Vagina (tissue), 2 donors: Measurements from ENCODE around the gene LAMTOR4. TPM values are rescaled to one million over a fixed set of nuclear protein-coding genes. Genes with fewer than 3 reads are reported as not detected.

ENCODE experiments used
- DNase-seq, 2 donors: peaks; one replicate each; pipeline ENCODE4 v3.0.0-alpha.2; 2017; ENCODE audit errors: extremely low spot score in 2 of 2
- H3K27ac ChIP-seq: fragments of 200-600 bp; sonication (generic); one replicate; pipeline ENCODE4 v1.5.1; 2019
- H3K27me3 ChIP-seq: fragments of 200-600 bp; sonication (generic); one replicate; pipeline ENCODE4 v1.5.1; 2019
- H3K36me3 ChIP-seq, 2 donors: fragments of 200-600 bp; sonication (generic); one replicate each; pipeline ENCODE4 v1.5.1; 2017 to 2019
- H3K4me1 ChIP-seq: fragments of 200-600 bp; sonication (generic); one replicate; pipeline ENCODE4 v1.5.1; 2019
- H3K4me3 ChIP-seq, 2 donors: fragments of 200-600 bp; sonication (generic); 1 replicate in 1 of 2; 2 replicates in 1 of 2; pipeline ENCODE4 v1.5.1; 2016 to 2019
- H3K9me3 ChIP-seq: fragments of 200-600 bp; sonication (generic); one replicate; pipeline ENCODE4 v1.5.1; 2019
- POLR2A ChIP-seq, 2 donors: fragments of 450-650 bp; IDR thresholded peaks; one replicate each; pipeline ENCODE4 v1.6.1; 2017; ENCODE audit warnings: antibody characterized with exemption in 2 of 2, mild to moderate bottlenecking in 2 of 2, moderate library complexity in 2 of 2
- POLR2AphosphoS5 ChIP-seq, 2 donors: sonication (generic); formaldehyde crosslinking; IDR thresholded peaks; one replicate each; pipeline ENCODE4 v1.9.0; 2017; ENCODE audit warnings: antibody characterized with exemption in 2 of 2, mild to moderate bottlenecking in 2 of 2, low read depth in 1 of 2; ENCODE audit not compliant: insufficient read depth in 1 of 2
- intact Hi-C: fragments of 100-400 bp; cut with DNase I; formaldehyde crosslinking; loops from one replicate; pipeline ENCODE4 v1.15.1; 2023
- total RNA-seq: library from RNA; depleted of rRNA; stranded (reverse); fragments of >200 nt; gene quantifications from one replicate; pipeline ENCODE4 v1.2.3, GENCODE V29; 2016
- TF ChIP-seq, protein P1 (sequence below), 3 experiments: fragments of 450-650 bp in 2 of 3; fragments of 200-600 bp in 1 of 3; sonication (generic) in 1 of 3; IDR thresholded peaks; one replicate each; pipeline ENCODE4 v1.5.1; 2017 to 2019; ENCODE audit warnings: antibody characterized with exemption in 3 of 3, mild to moderate bottlenecking in 2 of 3, moderate library complexity in 2 of 3

The LAMTOR4 gene
- total RNA-seq, 1 donor from 2014 or later: 161 TPM

DNA sequence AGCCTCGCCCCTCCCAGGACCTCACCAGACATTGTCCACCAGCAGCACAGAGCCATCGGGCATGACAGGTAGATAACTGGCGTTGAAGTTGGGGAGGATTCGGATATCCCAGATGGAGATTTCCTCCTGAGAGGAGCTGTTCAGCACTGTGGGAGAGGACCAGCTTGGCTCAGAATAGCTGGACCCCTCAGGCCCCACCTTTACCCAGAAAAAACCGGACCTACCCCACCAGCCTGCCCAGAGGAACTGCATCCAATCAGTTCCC, 8.3 kb downstream of the LAMTOR4 start:
- no peak for DNase-seq
- Histone ChIP-seq H3K36me3 (peaks cover 0 to 27% of the 10 kb centered on the region in 2 donors), H3K4me3 (no peak overlapping the region), H3K27ac (peak overlapping the region; percentile 33), H3K27me3 (no peaks in the 10 kb centered on the region), H3K4me1 (peaks cover 44% of the 10 kb centered on the region), H3K9me3 (no peaks in the 10 kb centered on the region)
- intact Hi-C loops: no loop called here
- TF ChIP-seq POLR2AphosphoS5 (IDR thresholded peaks at IDR 0.05; ENCODE audit: insufficient read depth in 1 of 2, low read depth in 1 of 2): no peak
- TF ChIP-seq POLR2A (IDR thresholded peaks at IDR 0.05): no peak
- TF ChIP-seq, protein P1, sequence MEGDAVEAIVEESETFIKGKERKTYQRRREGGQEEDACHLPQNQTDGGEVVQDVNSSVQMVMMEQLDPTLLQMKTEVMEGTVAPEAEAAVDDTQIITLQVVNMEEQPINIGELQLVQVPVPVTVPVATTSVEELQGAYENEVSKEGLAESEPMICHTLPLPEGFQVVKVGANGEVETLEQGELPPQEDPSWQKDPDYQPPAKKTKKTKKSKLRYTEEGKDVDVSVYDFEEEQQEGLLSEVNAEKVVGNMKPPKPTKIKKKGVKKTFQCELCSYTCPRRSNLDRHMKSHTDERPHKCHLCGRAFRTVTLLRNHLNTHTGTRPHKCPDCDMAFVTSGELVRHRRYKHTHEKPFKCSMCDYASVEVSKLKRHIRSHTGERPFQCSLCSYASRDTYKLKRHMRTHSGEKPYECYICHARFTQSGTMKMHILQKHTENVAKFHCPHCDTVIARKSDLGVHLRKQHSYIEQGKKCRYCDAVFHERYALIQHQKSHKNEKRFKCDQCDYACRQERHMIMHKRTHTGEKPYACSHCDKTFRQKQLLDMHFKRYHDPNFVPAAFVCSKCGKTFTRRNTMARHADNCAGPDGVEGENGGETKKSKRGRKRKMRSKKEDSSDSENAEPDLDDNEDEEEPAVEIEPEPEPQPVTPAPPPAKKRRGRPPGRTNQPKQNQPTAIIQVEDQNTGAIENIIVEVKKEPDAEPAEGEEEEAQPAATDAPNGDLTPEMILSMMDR (IDR thresholded peaks at IDR 0.05): no peak

DNA sequence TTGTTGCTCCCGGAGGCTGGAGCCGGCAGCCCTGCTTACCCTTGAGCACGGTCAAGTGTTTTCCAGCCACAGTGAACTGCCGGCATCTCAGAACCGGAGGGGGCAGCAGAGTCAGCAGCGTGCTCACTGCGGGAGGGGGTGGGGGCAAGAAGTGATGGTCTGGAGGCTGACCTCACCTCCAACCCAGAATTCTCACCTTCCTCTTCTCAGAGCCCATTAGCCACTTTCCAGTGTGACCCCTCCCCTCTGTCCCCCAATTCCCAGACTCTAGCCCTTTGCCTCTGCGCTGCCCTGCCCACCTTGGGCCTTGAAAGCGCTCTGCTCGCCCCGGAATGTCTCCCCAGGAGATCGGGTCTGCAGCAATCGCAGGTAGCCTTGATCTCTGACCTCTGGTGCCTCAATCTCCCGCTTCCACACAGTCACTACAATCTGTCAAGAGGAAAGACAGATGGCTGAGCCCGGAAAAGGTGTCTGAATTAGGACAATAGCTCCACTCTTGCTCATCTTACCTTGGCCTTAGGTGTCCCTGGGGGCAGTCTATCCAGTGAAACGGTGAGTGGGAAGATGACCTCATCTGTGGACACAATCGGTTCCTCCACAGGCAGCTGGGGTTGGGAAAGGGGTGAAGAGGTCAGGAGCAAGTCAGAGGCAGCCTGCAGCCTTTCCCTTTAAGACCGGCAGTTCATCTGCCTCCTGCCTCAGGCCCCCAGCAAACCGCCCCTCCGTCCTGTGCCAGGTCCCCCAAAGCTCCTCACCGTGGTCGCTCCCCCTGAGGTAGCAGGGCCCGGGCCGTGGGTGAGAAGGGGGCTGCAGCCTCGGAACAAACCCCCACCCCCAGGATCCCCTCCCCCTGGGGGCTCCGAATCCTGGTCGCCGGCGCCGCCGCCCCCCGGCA, 8.9 kb downstream of the LAMTOR4 start:
- Histone ChIP-seq H3K4me3 (peak overlapping the region; percentile 75 to 79), H3K9me3 (no peaks in the 10 kb centered on the region), H3K27ac (peak overlapping the region; percentile 80), H3K36me3 (peaks cover 0 to 27% of the 10 kb centered on the region in 2 donors), H3K4me1 (peaks cover 44% of the 10 kb centered on the region), H3K27me3 (no peaks in the 10 kb centered on the region)
- TF ChIP-seq POLR2A (IDR thresholded peaks at IDR 0.05) (no peak), POLR2AphosphoS5 (IDR thresholded peaks at IDR 0.05; ENCODE audit: insufficient read depth in 1 of 2, low read depth in 1 of 2) (peak in 1 of 2 donors; percentile 13)
- intact Hi-C loops: no loop called here
- no peak for DNase-seq

DNA sequence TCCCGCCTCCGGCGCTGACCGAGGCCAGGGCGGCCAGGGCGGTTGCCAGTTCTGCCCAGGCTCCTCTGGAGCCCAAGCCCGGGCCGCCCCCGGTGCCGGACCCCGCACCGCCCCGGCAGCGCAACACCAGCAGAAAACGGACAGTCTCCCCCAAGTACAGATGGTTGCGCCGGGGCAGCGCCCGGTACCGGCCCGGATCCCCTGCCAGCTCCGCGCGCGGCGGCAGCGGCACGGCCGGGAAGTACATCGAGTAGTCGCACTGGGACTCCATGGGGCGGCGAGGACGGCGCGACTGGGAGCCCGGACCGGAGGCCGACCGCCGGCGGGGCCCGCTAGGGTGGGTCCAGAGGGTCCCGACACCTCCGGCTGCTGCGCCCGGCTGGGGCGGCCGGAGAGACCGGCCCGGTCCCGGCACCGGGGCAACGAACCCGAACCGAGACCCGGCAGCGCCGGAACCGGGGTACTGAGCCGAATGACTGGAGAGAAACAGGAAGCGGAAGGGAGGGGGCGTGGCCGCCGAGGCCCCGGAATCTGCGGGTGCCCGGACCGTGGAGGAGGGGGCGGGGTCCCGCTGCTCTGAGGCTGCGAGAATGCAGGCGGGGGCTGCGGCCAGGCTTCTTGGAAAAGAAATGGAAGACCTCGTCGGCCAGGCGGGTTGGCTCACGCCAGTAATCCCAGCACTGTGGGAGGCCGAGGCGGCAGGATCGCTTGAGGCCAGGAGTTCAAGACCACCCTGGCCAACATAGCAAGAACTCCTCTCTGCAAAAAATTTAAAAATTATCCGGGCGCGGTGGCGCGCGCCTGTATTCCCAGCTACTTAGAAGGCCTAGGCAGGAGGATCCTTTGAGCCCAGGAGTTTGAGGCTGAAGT, 9.7 kb downstream of the LAMTOR4 start, which contains the start of gene TRAPPC14:
TSS of gene TRAPPC14 (minus strand) at position 495 of the 870 bp plus-strand sequence. CDS start at position 271, 224 bp downstream.
- intact Hi-C loops: no loop called here
- TF ChIP-seq, protein P1 (IDR thresholded peaks at IDR 0.05): no peak
- TF ChIP-seq POLR2AphosphoS5 (IDR thresholded peaks at IDR 0.05; ENCODE audit: insufficient read depth in 1 of 2, low read depth in 1 of 2): peak; percentile 72 to 80
- H3K27ac ChIP-seq: peak within 1 kb of the TSS; percentile 80
- H3K27me3 ChIP-seq: no peaks in the 10 kb centered on the region
- H3K9me3 ChIP-seq: no peaks in the 10 kb centered on the region
- no peak for DNase-seq
- H3K4me1 ChIP-seq: peaks cover 40% of the 10 kb centered on the region
- peak within 1 kb of the TSS; percentile 75 to 79 for H3K4me3 ChIP-seq
- H3K36me3 ChIP-seq: peaks cover 0 to 18% of the 10 kb centered on the region in 2 donors

DNA sequence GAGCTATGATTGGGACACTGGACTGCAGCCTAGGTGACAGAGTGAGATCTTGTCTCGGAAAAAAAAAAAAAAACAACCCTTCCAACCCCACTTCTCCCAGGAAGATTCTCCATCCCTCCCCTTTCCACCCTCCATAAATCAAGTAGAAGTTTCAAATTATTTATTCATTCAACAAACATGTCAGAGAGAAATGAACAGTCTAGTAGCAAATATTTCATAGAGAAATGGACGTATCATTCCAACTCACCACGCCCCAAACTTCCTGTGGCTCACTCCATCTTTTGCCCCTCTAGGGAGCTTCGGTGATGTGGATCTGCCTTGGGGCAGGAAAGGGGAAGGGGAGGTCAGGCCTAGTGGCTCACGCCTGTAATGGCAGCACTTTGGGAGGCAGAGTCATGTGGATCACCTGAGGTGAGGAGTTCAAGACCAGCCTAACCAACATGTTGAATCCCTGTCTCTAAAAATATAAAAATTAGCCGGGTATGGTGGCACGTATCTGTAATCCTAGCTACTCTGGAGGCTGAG, 10.4 kb downstream of the LAMTOR4 start:
- no peak for DNase-seq
- Histone ChIP-seq H3K4me1 (peaks cover 33% of the 10 kb centered on the region), H3K27ac (peak overlapping the region; percentile 80), H3K4me3 (peak overlapping the region; percentile 75 to 79), H3K27me3 (no peaks in the 10 kb centered on the region), H3K36me3 (peaks cover 0 to 17% of the 10 kb centered on the region in 2 donors), H3K9me3 (no peaks in the 10 kb centered on the region)
- intact Hi-C loops: no loop called here
- TF ChIP-seq, protein P1 (IDR thresholded peaks at IDR 0.05): no peak
- no peak for TF ChIP-seq POLR2AphosphoS5 (IDR thresholded peaks at IDR 0.05; ENCODE audit: insufficient read depth in 1 of 2, low read depth in 1 of 2)
- no peak for TF ChIP-seq POLR2A (IDR thresholded peaks at IDR 0.05)

DNA sequence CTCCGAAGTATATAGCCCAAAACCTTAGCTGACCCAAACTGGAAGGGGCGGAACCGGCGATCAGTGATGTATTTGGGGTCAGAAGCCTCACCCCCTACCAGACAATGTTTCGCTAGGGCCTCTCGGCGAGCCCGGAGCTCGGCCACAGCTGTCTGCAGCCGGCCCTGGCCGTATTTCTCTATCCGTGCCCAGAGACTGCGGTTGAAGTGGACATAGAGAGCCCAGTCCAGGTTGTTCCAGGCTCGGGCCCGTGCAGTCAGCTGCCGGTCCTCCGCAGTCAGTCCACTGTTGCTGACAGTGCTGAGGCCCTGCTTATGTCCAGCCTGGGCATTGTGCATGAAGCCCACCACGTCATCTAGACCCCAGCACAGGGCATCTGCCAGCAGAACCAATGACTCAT, 11.3 kb downstream of the LAMTOR4 start:
- DNase-seq: no peak
- Histone ChIP-seq H3K27ac (no peak overlapping the region), H3K4me3 (no peak overlapping the region), H3K36me3 (peaks cover 0 to 14% of the 10 kb centered on the region in 2 donors), H3K4me1 (peaks cover 24% of the 10 kb centered on the region), H3K9me3 (no peaks in the 10 kb centered on the region), H3K27me3 (no peaks in the 10 kb centered on the region)
- TF ChIP-seq, protein P1 (IDR thresholded peaks at IDR 0.05): no peak
- TF ChIP-seq POLR2AphosphoS5 (IDR thresholded peaks at IDR 0.05; ENCODE audit: insufficient read depth in 1 of 2, low read depth in 1 of 2) (no peak), POLR2A (IDR thresholded peaks at IDR 0.05) (no peak)
- intact Hi-C loops: no loop called here
